K562 (cell line): ENCODE data around the gene MTMR12. TPM values are rescaled to one million over a fixed set of nuclear protein-coding genes. Genes with fewer than 3 reads are reported as not detected.

Experiments used
- ATAC-seq: fragments of 200-7000 bp; cut with Tn5 transposase; 3 replicates; pipeline ENCODE4 v1.9.1; 2020; ENCODE audit warnings: moderate library complexity
- BruUV-seq: library from RNA; stranded (reverse); fragments of 400-500 nt; replicated peaks from 2 replicates; lab custom pipeline; 2021; lab: Mats Ljungman, UMichigan
- CTCF ChIA-PET: fragments of 300-600 bp; formaldehyde crosslinking; extraction: SDS; loops from one replicate; lab custom pipeline; 2021; ENCODE audit warnings: low intra/inter-chr PET ratio; lab: Yijun Ruan, JAX
- POLR2A ChIA-PET: fragments of 300-600, 350-650 bp; sonication (Branson Sonifier 250); formaldehyde crosslinking; extraction: SDS; loops from one replicate; lab custom pipeline; 2021; ENCODE audit warnings: antibody characterized with exemption, inconsistent platforms; lab: Yijun Ruan, JAX
- DNase-seq, 4 experiments: peaks; one replicate each; pipeline versions ENCODE4 v3.0.0 to v3.0.0-alpha.2; 2011 to 2018; ENCODE audit warnings: low spot score in 3 of 4, mixed read lengths in 3 of 4; ENCODE audit errors: extremely low read depth in 1 of 4
- FAIRE-seq: peaks from 2 replicates; lab custom pipeline; 2011; peaks lifted over from hg19 to GRCh38; lab: Jason Lieb, UNC
- H2AFZ ChIP-seq: 2 replicates; pipeline ENCODE4 v1.6.0; 2011; ENCODE audit warnings: low read depth, low read length, control low read depth, inconsistent platforms
- H3K27ac ChIP-seq: fragments of 200-600 bp; 3 replicates; pipeline ENCODE4 v1.8.0; 2011; ENCODE audit warnings: low read depth, mild to moderate bottlenecking, control low read depth, inconsistent platforms, low read length, moderate library complexity, mixed read lengths; ENCODE audit errors: extremely low read depth
- H3K27me3 ChIP-seq, 2 experiments: fragments of 300-600 bp in 1 of 2; 2 replicates in 1 of 2; 3 replicates in 1 of 2; pipeline versions ENCODE4 v1.6.0 to v1.8.0; 2011; ENCODE audit warnings: inconsistent platforms in 2 of 2, low read length in 2 of 2, mild to moderate bottlenecking in 1 of 2, mixed read lengths in 1 of 2, moderate library complexity in 1 of 2; ENCODE audit not compliant: control insufficient read depth in 2 of 2, insufficient read depth in 2 of 2
- H3K36me3 ChIP-seq: fragments of 300-600 bp; 3 replicates; pipeline ENCODE4 v1.8.0; 2011; ENCODE audit warnings: mild to moderate bottlenecking, low read length, inconsistent platforms; ENCODE audit not compliant: control insufficient read depth, insufficient read depth
- H3K4me1 ChIP-seq, 2 experiments: fragments of 200-600 bp in 1 of 2; replicated peaks in 1 of 2; 2 replicates in 1 of 2; 3 replicates in 1 of 2; pipeline versions ENCODE4 v1.5.1 to v1.8.0; 2011; ENCODE audit warnings: inconsistent platforms in 2 of 2, low read length in 2 of 2, mild to moderate bottlenecking in 1 of 2, mixed read lengths in 1 of 2, moderate library complexity in 1 of 2; ENCODE audit not compliant: control insufficient read depth in 2 of 2, insufficient read depth in 2 of 2
- H3K4me2 ChIP-seq: 2 replicates; pipeline ENCODE4 v1.6.1; 2011; ENCODE audit warnings: low read length, control low read depth, inconsistent platforms, mixed read lengths; ENCODE audit not compliant: insufficient read depth
- H3K4me3 ChIP-seq: fragments of 200-600 bp; sonication (generic), shearing (Covaris generic); 2 replicates; pipeline ENCODE4 v1.5.1; 2016; ENCODE audit warnings: control low read depth, inconsistent platforms
- H3K79me2 ChIP-seq: fragments of 200-600 bp; 3 replicates; pipeline ENCODE4 v1.8.0; 2011; ENCODE audit warnings: low read length, inconsistent platforms; ENCODE audit not compliant: control insufficient read depth, insufficient read depth
- H3K9ac ChIP-seq, 2 experiments: 2 replicates each; pipeline versions ENCODE4 v1.6.0 to v1.6.1; 2011; ENCODE audit warnings: low read depth in 2 of 2, low read length in 2 of 2, control low read depth in 1 of 2, inconsistent platforms in 1 of 2, mild to moderate bottlenecking in 1 of 2, mixed read lengths in 1 of 2; ENCODE audit not compliant: insufficient read depth in 1 of 2
- H3K9me1 ChIP-seq: one replicate; pipeline ENCODE4 v1.6.0; 2011; ENCODE audit warnings: inconsistent platforms, mild to moderate bottlenecking, low read length, moderate library complexity; ENCODE audit not compliant: control insufficient read depth, insufficient read depth
- H3K9me3 ChIP-seq: replicated peaks from 2 replicates; pipeline ENCODE4 v1.5.1; 2011; ENCODE audit warnings: low read depth, low read length, inconsistent platforms; ENCODE audit not compliant: control insufficient read depth, insufficient read depth
- H4K20me1 ChIP-seq: replicated peaks from 2 replicates; pipeline ENCODE4 v1.6.1; 2011; ENCODE audit warnings: low read length, inconsistent platforms, mixed read lengths; ENCODE audit not compliant: control insufficient read depth, insufficient read depth
- C11orf30 ChIP-seq: fragments of 450-650 bp; IDR thresholded peaks from 2 replicates; pipeline ENCODE4 v1.6.1; 2016; ENCODE audit warnings: low read depth, mild to moderate bottlenecking
- CBX5 ChIP-seq: IDR thresholded peaks from 2 replicates; pipeline ENCODE4 v1.6.1; 2014; ENCODE audit warnings: low read depth, borderline replicate concordance
- E2F3 ChIP-seq: fragments of 250-450 bp; sonication (Bioruptor Pico); IDR thresholded peaks from 2 replicates; pipeline ENCODE4 v1.4.0; 2020; ENCODE audit warnings: mild to moderate bottlenecking
- EP300 ChIP-seq: IDR thresholded peaks from 2 replicates; pipeline ENCODE4 v1.6.1; 2012; ENCODE audit warnings: low read length, improper control_type of control experiment
- HSF4 ChIP-seq: fragments of 250-450 bp; sonication (Bioruptor Pico); IDR thresholded peaks from 2 replicates; pipeline ENCODE4 v2.1.2; 2022; ENCODE audit warnings: mild to moderate bottlenecking, moderate library complexity, borderline replicate concordance
- JUNB ChIP-seq: fragments of 450-650 bp; formaldehyde crosslinking; conservative IDR thresholded peaks from 2 replicates; pipeline ENCODE4 v1.4.0; 2020; ENCODE audit warnings: mild to moderate bottlenecking
- NRF1 ChIP-seq, 2 experiments: fragments of 450-650 bp; IDR thresholded peaks in 1 of 2; conservative IDR thresholded peaks in 1 of 2; 2 replicates each; pipeline ENCODE4 v1.6.1; 2014; ENCODE audit warnings: mild to moderate bottlenecking in 2 of 2
- PRPF4 ChIP-seq: fragments of 200-400 bp; formaldehyde crosslinking; IDR thresholded peaks from one replicate; pipeline ENCODE4 v1.6.1; 2017; ENCODE audit warnings: low read length, low read depth, mild to moderate bottlenecking; ENCODE audit not compliant: insufficient read depth, poor library complexity, severe bottlenecking
- SAP30 ChIP-seq: fragments of 200-600 bp; sonication (generic); IDR thresholded peaks from 2 replicates; pipeline ENCODE4 v1.6.1; 2012; ENCODE audit warnings: borderline replicate concordance, low read depth, mild to moderate bottlenecking, moderate library complexity, low read length, control low read depth, inconsistent platforms; ENCODE audit not compliant: insufficient read depth, poor library complexity, severe bottlenecking
- SMAD3 ChIP-seq: fragments of 450-650 bp; formaldehyde crosslinking; conservative IDR thresholded peaks from 2 replicates; pipeline ENCODE4 v1.4.0; 2020; ENCODE audit warnings: mild to moderate bottlenecking
- TEAD1 ChIP-seq, 2 experiments: fragments of 450-650 bp in 1 of 2; sonication (generic) in 1 of 2; formaldehyde crosslinking; IDR thresholded peaks; 2 replicates each; pipeline versions ENCODE4 v1.4.0 to v1.8.0; 2020 to 2022; ENCODE audit warnings: mild to moderate bottlenecking in 2 of 2, missing genetic modification reagents in 1 of 2
- ZC3H11A ChIP-seq: IDR thresholded peaks from 2 replicates; pipeline ENCODE4 v1.6.1; 2012; ENCODE audit warnings: low read depth, low read length, improper control_type of control experiment
- ZNF165 ChIP-seq: fragments of 250-450 bp; sonication (Bioruptor Pico); IDR thresholded peaks from 2 replicates; pipeline ENCODE4 v1.4.0; 2020; ENCODE audit warnings: borderline replicate concordance
- ZNF75A ChIP-seq: fragments of 450-650 bp; formaldehyde crosslinking; IDR thresholded peaks from 2 replicates; pipeline ENCODE4 v1.4.0; 2020; ENCODE audit warnings: mild to moderate bottlenecking
- WGBS: fragments of 100-300 bp; shearing (Covaris generic); methylation state at CpG from one replicate; pipeline ENCODE4 v1.1.6; 2016; ENCODE audit warnings: low coverage, mixed read lengths; ENCODE audit not compliant: insufficient coverage; ENCODE audit errors: missing lambda C conversion rate; 5-methylcytosine and 5-hydroxymethylcytosine counted together
- in situ Hi-C: fragments of 300-500 bp; cut with MboI; formaldehyde crosslinking; loops from 4 replicates; pipeline ENCODE4 v1.15.0; 2018; ENCODE audit warnings: inconsistent platforms, mixed read lengths
- intact Hi-C: fragments of 100-400 bp; cut with micrococcal nuclease; formaldehyde crosslinking; loops from 2 replicates; pipeline ENCODE4 v1.14.2; 2022
- polyA plus RNA-seq, 8 experiments: library from polyadenylated mRNA; depleted of rRNA in 4 of 8; stranded (reverse) in 5 of 8; unstranded in 3 of 8; fragments of >200 nt; fragmentation: Nextera tagmentation in 2 of 8; fragmentation: Illumina TruSeq in 1 of 8; extraction: Ambion mirVana in 2 of 8; extraction: Trizol in 1 of 8; gene quantifications; 2 replicates each; pipeline versions ENCODE4 v1.2.1 to v1.2.3, GENCODE V29; 2011 to 2014; ENCODE audit warnings: inconsistent platforms in 1 of 8, missing spikeins in 1 of 8
- total RNA-seq, 7 experiments: library from RNA; depleted of rRNA in 6 of 7; stranded (reverse); fragments of >200 nt in 6 of 7; fragmentation: Illumina TruSeq in 2 of 7; extraction: Trizol in 2 of 7; gene quantifications; 2 replicates each; pipeline versions ENCODE4 v1.2.1 to v1.2.3, GENCODE V29; 2011 to 2021; ENCODE audit warnings: low replicate concordance in 1 of 7

Gene MTMR12
- total and polyA plus RNA-seq, 9 of the 15 experiments (the other 6 are each of a cell fraction or from before 2014, with no cell fraction given) = 4.0 to 28.7 (median 17.1) TPM

DNA sequence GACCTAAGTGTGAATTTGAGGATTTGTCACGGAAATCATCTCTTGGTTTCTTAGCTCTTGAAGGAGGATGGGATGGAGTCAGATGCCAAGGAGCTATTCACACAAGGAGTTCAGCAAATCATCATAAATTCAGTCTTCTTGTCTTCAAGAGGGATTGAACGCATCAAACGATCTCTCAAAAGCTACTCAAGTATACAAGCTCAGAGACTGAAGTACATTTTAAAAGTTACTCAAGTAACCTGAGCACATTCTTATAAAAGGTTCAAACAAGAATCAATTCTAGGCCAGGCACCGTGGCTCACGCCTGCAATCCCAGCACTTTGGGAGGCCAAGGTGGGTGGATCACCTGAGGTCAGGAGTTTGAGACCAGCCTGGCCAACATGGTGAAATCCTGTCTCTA is 117.5 kb downstream of the MTMR12 start:
- Histone ChIP-seq H3K79me2 (no peaks in the 10 kb centered on the region), H3K27me3 (peaks cover 0 to 5% of the 10 kb centered on the region in 2 experiments; a peak in 2 of 5 replicates), H3K27ac (no peak overlapping the region), H3K9ac (no peak overlapping the region), H3K9me3 (no peaks in the 10 kb centered on the region), H3K4me2 (no peak overlapping the region), H3K36me3 (no peaks in the 10 kb centered on the region), H3K4me3 (no peak overlapping the region), H3K9me1 (no peaks in the 10 kb centered on the region), H4K20me1 (no peaks in the 10 kb centered on the region), H2AFZ (no peak overlapping the region), H3K4me1 (peaks cover 5 to 8% of the 10 kb centered on the region in 2 experiments; a peak in 2 of 5 replicates)
- ATAC-seq (no peak), FAIRE-seq (no peak), DNase-seq (no peak)
- intact Hi-C loops = no loop called here
- WGBS = 44% methylated on average over 5 of the region's 5 CpGs
- ChIA-PET POLR2A (interaction anchor here (0.7 kb wide), 1 partner anchor 10 kb away, joined by 3 read pairs; no protein-coding TSS in a partner anchor), CTCF (no interaction called here)
- TF ChIP-seq SMAD3 (CRISPR knock-in tag) (no peak), CBX5 (no peak), SAP30 (no peak), ZC3H11A (no peak), NRF1 (conservative IDR thresholded peaks at IDR 0.05 in 1 of 2, IDR thresholded peaks at IDR 0.05 in 1 of 2) (no peak), PRPF4 (no peak), JUNB (CRISPR knock-in tag) (no peak), ZNF165 (CRISPR knock-in tag) (no peak), ZNF75A (CRISPR knock-in tag) (no peak), HSF4 (no peak), C11orf30 (no peak), TEAD1 (CRISPR knock-in tag; IDR thresholded peaks at IDR 0.05) (no peak), EP300 (no peak), E2F3 (CRISPR knock-in tag) (no peak)
- no TSS peak for BruUV-seq
- in situ Hi-C loops = no loop called here
